Neural cell (in vitro differentiated cells): ENCODE data around the gene PPFIA1.

Experiments used
- EZH2 ChIP-seq: fragments of 200-600, 300-800 bp; shearing (Covaris generic), sonication (generic); IDR thresholded peaks from 2 replicates; pipeline ENCODE4 v1.6.1; 2014; ENCODE audit warnings: antibody characterized with exemption, low read length, borderline replicate concordance, mild to moderate bottlenecking; ENCODE audit not compliant: insufficient read depth, poor library complexity, severe bottlenecking
- SMC3 ChIP-seq: fragments of 450-650 bp; conservative IDR thresholded peaks from 2 replicates; pipeline ENCODE4 v1.6.1; 2014; ENCODE audit warnings: antibody characterized with exemption, mild to moderate bottlenecking, moderate library complexity; ENCODE audit not compliant: poor library complexity
- TF ChIP-seq, protein P1 (sequence below): IDR thresholded peaks from 2 replicates; pipeline ENCODE4 v1.6.1; 2012; ENCODE audit warnings: borderline replicate concordance

DNA sequence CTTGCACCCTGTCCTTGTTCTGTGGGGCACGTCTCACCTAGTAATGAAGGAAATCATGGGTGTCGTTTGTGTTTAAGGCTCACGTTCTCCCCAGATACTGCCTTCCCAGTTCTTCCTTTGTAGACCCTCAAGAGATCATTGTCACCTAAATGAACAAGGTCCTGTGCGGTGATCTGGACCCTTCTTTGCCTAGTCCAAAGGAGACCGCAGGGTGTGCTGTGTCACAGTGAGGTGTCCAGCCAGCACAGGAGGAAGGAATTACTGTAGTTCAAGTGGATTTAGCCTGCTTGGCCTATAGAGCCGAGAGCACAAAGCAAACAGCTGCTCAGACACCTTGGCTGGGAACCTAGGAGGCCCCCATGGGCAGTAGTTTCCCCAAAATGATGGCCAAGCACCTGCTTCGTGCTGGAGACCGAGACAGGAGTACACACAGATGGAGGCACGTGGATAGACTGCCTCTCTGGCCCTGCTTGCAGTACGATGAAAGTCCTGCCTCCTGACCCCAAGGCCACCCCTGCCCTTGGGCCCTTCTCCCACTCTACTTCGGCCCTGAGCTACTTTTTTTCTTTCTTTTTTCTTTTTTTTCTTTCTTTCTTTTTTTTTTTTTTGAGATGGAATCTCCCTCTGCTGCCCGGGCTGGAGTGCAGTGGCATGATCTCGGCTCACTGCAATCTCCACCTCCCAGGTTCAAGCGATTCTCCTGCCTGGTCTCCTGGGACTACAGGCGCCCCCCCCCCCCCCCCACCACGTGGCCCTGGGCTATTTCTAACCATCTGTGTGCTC lies 19.4 kb upstream of the PPFIA1 start:
- TF ChIP-seq SMC3 (no peak), EZH2 (no peak)
- TF ChIP-seq, protein P1, sequence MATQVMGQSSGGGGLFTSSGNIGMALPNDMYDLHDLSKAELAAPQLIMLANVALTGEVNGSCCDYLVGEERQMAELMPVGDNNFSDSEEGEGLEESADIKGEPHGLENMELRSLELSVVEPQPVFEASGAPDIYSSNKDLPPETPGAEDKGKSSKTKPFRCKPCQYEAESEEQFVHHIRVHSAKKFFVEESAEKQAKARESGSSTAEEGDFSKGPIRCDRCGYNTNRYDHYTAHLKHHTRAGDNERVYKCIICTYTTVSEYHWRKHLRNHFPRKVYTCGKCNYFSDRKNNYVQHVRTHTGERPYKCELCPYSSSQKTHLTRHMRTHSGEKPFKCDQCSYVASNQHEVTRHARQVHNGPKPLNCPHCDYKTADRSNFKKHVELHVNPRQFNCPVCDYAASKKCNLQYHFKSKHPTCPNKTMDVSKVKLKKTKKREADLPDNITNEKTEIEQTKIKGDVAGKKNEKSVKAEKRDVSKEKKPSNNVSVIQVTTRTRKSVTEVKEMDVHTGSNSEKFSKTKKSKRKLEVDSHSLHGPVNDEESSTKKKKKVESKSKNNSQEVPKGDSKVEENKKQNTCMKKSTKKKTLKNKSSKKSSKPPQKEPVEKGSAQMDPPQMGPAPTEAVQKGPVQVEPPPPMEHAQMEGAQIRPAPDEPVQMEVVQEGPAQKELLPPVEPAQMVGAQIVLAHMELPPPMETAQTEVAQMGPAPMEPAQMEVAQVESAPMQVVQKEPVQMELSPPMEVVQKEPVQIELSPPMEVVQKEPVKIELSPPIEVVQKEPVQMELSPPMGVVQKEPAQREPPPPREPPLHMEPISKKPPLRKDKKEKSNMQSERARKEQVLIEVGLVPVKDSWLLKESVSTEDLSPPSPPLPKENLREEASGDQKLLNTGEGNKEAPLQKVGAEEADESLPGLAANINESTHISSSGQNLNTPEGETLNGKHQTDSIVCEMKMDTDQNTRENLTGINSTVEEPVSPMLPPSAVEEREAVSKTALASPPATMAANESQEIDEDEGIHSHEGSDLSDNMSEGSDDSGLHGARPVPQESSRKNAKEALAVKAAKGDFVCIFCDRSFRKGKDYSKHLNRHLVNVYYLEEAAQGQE, result no peak
